NCI-H187 treated with DMSO at 0.1 percent for 48 hours (cell line): ENCODE data around the gene TESK2.
"Not testable (repeated sequence)": the region's sequence is repeated elsewhere in the genome, so short reads cannot be mapped to it uniquely, and the experiment has no call there.

ENCODE experiments used
- DNase-seq: peaks from one replicate; lab custom pipeline; 2025; lab: John Stamatoyannopoulos, UW

The TESK2 gene

GRCh38 chr1:45490626-45491486, at the start of gene TESK2:
TESK2 (minus strand) TSS chr1:45491163; CDS start chr1:45457785, 33,378 bp downstream.
- DNase-seq: peak; percentile 99

GRCh38 chr1:45536886-45537285, 45.9 kb upstream of the TESK2 start:
- DNase-seq: no peak

GRCh38 chr1:45535988-45536766, 45.2 kb upstream of the TESK2 start:
- DNase-seq: no peak

GRCh38 chr1:45531873-45532272, 40.9 kb upstream of the TESK2 start:
- no peak for DNase-seq

- DNase-seq: no peak
Measured at GRCh38 chr1:45530632-45531135, 39.7 kb upstream of the TESK2 start.

- DNase-seq: no peak
Measured at GRCh38 chr1:45526135-45526644, 35.2 kb upstream of the TESK2 start.

- not testable (repeated sequence) for DNase-seq
Measured at GRCh38 chr1:45523975-45524374, 33.0 kb upstream of the TESK2 start.

- DNase-seq: not testable (repeated sequence)
Measured at GRCh38 chr1:45523516-45523915, 32.6 kb upstream of the TESK2 start.

- no peak for DNase-seq
Measured at GRCh38 chr1:45522324-45523104, 31.6 kb upstream of the TESK2 start.

- peak; percentile 86 for DNase-seq
Measured at GRCh38 chr1:45521413-45522323, 30.7 kb upstream of the TESK2 start, which contains the start of gene PRDX1. PRDX1 (minus strand) TSS chr1:45521884; CDS start chr1:45519043, 2,841 bp downstream.

- not testable (repeated sequence) for DNase-seq
Measured at GRCh38 chr1:45519774-45520173, 28.8 kb upstream of the TESK2 start.

GRCh38 chr1:45518910-45519309, 27.9 kb upstream of the TESK2 start:
- no peak for DNase-seq

GRCh38 chr1:45518366-45518765, 27.4 kb upstream of the TESK2 start:
- not testable (repeated sequence) for DNase-seq

- no peak for DNase-seq
Measured at GRCh38 chr1:45516465-45516864, 25.5 kb upstream of the TESK2 start.

GRCh38 chr1:45516036-45516435, 25.1 kb upstream of the TESK2 start:
- no peak for DNase-seq

GRCh38 chr1:45513532-45514260, 22.7 kb upstream of the TESK2 start:
- not testable (repeated sequence) for DNase-seq

- no peak for DNase-seq
Measured at GRCh38 chr1:45512641-45513054, 21.7 kb upstream of the TESK2 start.

GRCh38 chr1:45510972-45511527, 20.1 kb upstream of the TESK2 start:
- DNase-seq: no peak
